GM20000 (cell line): ENCODE measurements around the gene OR51V1.
"Not testable (repeated sequence)": the region's sequence is repeated elsewhere in the genome, so short reads cannot be mapped to it uniquely, and the experiment has no call there.

Experiments used
- DNase-seq: peaks from one replicate; pipeline ENCODE4 v3.0.0; 2012; ENCODE audit warnings: low spot score
- TF ChIP-seq, protein P1 (sequence below): IDR thresholded peaks from 2 replicates; pipeline ENCODE4 v1.5.1; 2012; ENCODE audit warnings: mild to moderate bottlenecking, control low read depth; ENCODE audit errors: extremely low read depth, missing control alignments

The OR51V1 gene

DNA sequence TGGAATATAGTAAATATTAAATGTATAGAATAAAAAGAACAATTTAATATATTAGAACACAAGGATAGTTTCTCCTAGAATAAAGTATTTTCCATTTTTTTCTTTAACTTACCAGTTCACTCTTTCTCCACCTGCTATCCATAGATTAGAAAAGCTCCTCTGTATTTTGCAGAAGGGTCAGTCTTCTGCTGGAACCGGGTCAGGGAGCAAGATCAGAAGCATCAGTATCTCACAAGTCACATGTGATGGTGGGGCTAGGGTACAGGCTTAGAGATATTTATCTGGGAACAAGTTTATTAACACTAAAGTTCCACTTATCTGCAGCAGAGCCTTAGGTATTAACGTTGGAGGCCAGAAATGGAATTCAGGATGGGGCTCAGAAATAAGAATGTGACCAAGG is 28.6 kb downstream of the OR51V1 start:
- TF ChIP-seq, protein P1, sequence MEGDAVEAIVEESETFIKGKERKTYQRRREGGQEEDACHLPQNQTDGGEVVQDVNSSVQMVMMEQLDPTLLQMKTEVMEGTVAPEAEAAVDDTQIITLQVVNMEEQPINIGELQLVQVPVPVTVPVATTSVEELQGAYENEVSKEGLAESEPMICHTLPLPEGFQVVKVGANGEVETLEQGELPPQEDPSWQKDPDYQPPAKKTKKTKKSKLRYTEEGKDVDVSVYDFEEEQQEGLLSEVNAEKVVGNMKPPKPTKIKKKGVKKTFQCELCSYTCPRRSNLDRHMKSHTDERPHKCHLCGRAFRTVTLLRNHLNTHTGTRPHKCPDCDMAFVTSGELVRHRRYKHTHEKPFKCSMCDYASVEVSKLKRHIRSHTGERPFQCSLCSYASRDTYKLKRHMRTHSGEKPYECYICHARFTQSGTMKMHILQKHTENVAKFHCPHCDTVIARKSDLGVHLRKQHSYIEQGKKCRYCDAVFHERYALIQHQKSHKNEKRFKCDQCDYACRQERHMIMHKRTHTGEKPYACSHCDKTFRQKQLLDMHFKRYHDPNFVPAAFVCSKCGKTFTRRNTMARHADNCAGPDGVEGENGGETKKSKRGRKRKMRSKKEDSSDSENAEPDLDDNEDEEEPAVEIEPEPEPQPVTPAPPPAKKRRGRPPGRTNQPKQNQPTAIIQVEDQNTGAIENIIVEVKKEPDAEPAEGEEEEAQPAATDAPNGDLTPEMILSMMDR, result no peak
- no peak for DNase-seq

DNA sequence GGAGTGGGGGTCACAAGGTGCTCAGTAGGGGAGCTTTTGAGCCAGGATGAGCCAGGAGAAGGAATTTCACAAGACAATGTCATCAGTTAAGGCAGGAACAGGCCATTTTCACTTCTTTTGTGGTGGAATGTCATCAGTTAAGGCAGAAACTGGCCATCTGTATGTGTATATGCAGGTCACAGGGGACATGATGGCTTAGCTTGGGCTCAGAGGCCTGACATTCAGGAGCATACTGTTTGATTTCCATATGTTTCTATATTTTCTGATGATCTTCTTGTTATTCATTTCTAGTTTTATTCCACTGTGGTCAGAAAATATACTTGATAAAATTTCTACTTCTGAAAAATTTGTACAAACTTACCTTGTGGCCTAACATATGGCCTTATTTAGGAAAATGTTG is 34.6 kb downstream of the OR51V1 start:
- DNase-seq, result not testable (repeated sequence)

DNA sequence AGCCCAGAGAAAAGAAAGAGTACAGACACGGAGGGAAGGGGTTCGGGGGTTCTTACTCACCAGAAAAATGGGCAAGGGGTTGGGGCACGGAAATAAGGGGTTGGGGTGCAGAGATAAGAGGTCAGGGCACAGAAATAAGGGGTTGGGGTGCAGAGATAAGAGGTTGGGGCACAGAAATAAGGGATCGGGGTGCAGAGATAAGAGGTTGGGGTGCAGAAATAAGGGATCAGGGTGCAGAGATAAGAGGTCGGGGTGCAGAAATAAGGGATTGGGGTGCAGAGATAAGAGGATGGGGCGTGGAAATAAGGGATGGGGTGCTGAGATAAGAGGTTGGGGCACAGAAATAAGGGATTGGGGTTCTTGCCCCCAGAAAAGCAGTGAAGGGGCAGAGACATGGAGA is 35.7 kb downstream of the OR51V1 start:
- DNase-seq, result not testable (repeated sequence)

DNA sequence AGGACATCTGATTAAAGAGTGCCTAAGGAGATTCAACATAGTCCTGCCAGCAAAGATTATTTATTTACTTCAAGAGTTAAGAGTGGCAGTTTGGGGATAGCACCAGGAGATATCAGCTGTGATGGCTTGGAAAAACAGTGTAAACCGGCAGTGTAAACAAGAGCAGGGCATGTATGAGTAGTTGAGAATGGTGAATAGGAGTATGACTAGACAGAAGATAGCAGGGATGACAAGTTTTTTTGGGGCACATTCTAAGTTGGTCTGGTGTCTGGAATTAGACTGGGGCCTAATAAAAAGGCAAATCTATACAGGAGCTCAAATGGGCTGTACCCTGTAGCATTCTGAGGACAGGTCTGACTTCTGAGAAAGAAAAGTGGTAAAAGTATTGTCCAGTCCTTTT is 39.4 kb downstream of the OR51V1 start:
- not testable (repeated sequence) for DNase-seq

DNA sequence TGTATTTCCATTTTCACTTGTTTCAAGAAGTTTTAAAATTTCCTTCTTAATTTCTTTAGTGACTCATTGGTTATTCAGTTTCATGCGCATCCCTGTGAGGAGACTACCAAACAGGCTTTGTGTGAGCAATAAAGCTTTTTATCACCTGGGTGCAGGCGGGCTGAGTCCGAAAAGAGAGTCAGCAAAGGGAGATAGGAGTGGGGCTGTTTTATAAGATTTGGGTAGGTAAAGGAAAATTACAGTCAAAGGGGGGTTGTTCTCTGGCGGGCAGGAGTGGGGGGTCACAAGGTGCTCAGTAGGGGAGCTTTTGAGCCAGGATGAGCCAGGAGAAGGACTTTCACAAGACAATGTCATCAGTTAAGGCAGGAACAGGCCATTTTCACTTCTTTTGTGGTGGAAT is 40.3 kb downstream of the OR51V1 start:
- DNase-seq, result not testable (repeated sequence)

DNA sequence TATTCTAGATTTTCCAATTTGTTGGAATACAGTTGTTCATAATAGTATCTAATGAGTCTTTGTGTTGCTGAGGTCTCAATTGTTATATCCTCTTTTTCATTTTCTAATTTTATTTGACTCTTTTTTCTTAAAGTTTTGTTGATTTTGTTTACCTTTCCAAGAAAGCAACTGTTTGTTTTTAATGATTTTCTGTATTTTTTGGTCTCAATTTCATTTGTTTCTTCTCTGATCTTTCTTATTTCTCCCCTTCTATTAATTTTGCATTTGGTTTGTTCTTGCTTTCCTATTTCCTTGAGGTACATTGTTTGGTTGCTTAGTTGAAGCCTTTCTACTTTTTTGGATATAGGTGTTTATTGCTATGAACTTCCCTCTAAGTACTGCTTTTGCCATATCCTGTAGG is 40.7 kb downstream of the OR51V1 start:
- DNase-seq, result no peak
- TF ChIP-seq, protein P1, result no peak

DNA sequence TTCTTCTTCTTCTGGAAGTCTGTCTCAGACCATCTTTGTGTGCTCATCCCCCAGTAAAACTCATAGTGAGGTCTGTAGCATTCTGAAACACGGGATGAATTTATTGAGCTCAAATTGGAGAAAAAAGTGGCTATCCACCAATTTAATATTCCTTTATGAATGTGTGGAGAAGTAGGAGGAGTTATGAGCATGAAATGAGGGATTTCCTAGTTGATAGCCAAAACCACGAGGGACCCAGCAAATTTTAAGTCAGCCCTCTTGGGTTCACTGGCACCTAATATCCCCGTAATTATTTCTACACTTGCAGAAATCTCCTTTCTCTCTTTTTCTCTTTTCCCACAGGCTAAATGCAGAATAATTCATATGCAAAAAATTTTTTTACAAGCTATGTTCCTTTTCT is 45.8 kb downstream of the OR51V1 start, which contains the start of gene OR52A1:
TSS of gene OR52A1 (minus strand) at position 101 of the 400 bp plus-strand sequence. CDS start 2,388 bp downstream, outside the sequence.
- no peak for DNase-seq
- TF ChIP-seq, protein P1, result no peak

DNA sequence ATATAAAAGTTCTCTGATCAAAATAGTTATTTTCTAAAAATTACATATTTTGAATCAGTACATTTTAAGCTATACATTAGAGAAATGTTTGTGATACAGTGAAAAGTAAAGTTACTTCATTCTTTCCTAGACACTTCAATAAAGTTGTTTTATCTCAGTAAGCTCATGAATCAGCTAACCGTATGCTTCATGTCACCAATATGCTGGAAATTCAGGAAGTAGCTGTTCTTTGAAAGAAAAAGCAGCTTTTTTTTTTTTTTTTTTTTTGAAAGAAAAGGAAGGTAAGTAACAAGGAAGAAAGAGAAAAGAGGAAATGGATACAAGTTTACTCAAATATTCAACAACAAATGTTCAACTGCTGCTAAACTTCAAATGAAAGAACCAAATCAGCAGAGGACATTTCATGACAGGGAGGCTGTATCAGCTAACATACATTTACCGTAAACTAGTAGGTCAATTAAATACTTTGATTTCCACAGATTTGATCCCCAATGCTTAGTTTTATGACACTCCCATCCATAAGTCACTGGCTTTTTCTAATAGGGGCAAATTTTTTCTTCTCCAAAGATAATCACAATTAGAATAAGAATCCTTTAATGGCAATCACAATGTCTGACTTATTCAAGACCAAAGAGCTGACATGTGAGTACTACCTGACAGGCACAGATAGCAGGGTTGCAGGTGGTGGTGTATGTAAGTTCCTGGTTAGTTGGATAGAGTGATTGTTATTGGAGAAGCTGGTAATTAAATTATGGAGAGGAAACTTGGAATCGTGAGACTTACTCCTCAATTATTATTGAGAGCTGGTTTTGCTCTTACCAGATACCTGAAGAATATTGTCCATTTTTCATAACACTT is 46.7 kb downstream of the OR51V1 start:
- TF ChIP-seq, protein P1, result no peak
- DNase-seq, result no peak

DNA sequence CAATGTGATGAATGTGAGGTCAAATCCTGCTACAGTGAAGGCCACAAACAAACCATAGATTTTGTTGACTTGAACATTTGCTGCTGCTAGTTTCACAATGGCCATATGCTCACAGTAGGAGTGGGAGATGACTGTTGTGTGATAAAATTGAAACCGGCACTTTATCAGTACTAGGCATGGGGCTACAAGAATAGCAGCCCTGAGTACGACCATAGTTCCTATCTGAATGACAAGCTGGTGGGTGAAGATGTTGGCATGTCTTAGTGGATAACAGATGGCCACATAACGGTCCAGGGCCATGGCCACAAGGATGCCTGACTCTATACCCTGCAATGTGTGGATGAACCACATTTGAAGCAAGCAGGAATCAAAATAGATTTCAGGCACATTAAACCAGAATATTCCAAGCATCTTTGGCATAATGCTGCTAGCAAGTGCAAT is 48.7 kb downstream of the OR51V1 start:
- TF ChIP-seq, protein P1, result no peak
- no peak for DNase-seq
